T-helper 2 cell treated with Interferon-gamma antibody and Interleukin-4, amounts not matched to agents 100 ng/mL and 5 ng/mL, for 36 hours (primary cell): Measurements from ENCODE around the gene WTAP. TPM values are rescaled to one million over a fixed set of nuclear protein-coding genes. Genes with fewer than 3 reads are reported as not detected.
"Not testable (repeated sequence)": the region's sequence is repeated elsewhere in the genome, so short reads cannot be mapped to it uniquely, and the experiment has no call there.

ENCODE experiments used
- intact Hi-C: fragments of 100-400 bp; cut with micrococcal nuclease; formaldehyde crosslinking; loops from one replicate; pipeline ENCODE4 v1.15.1; 2023
- total RNA-seq: library from RNA; stranded (reverse); gene quantifications from 2 replicates; pipeline ENCODE4 v1.2.3, GENCODE V29; 2022

Gene WTAP
- total RNA-seq, 1 donor from 2014 or later: 119 TPM

GRCh38 chr6:159726255-159726917 lies 920 bp upstream of the WTAP start:
- intact Hi-C loops: loop anchor here (2.0 kb wide), 2 partner anchors 242 to 684 kb away; partner anchors contain the start of gene IGF2R

GRCh38 chr6:159727717-159728445 lies 575 bp downstream of the WTAP start:
- intact Hi-C loops: loop anchor here (1.0 to 2.0 kb wide), 6 partner anchors 15 to 685 kb away; partner anchors contain the start of genes ACAT2, IGF2R, SOD2 and TCP1

GRCh38 chr6:159728531-159728964 lies 1.2 kb downstream of the WTAP start:
- intact Hi-C loops: loop anchor here (2.0 kb wide), 1 partner anchor 14 kb away; no protein-coding TSS in a partner anchor

GRCh38 chr6:159729598-159730331 lies 2.5 kb downstream of the WTAP start:
- intact Hi-C loops: loop anchor here (2.0 kb wide), 1 partner anchor 13 kb away; no protein-coding TSS in a partner anchor

GRCh38 chr6:159730332-159730676 lies 3.0 kb downstream of the WTAP start:
- intact Hi-C loops: no loop called here

GRCh38 chr6:159732550-159732949 lies 5.2 kb downstream of the WTAP start:
- intact Hi-C loops: not testable (repeated sequence)

GRCh38 chr6:159733395-159733794 lies 6.1 kb downstream of the WTAP start:
- intact Hi-C loops: not testable (repeated sequence)

GRCh38 chr6:159736908-159737307 lies 9.6 kb downstream of the WTAP start:
- intact Hi-C loops: no loop called here

- intact Hi-C loops: no loop called here
Measured at GRCh38 chr6:159739341-159739740, 12.0 kb downstream of the WTAP start.

- intact Hi-C loops: loop anchor here (2.0 kb wide), 1 partner anchor 13 kb away; no protein-coding TSS in a partner anchor
Measured at GRCh38 chr6:159742165-159742564, 14.9 kb downstream of the WTAP start.

- intact Hi-C loops: no loop called here
Measured at GRCh38 chr6:159745081-159745480, 17.8 kb downstream of the WTAP start.

GRCh38 chr6:159746759-159747158 lies 19.5 kb downstream of the WTAP start:
- intact Hi-C loops: no loop called here

GRCh38 chr6:159748127-159748526 lies 20.8 kb downstream of the WTAP start:
- intact Hi-C loops: not testable (repeated sequence)

GRCh38 chr6:159751448-159751847 lies 24.1 kb downstream of the WTAP start:
- intact Hi-C loops: no loop called here

- intact Hi-C loops: no loop called here
Measured at GRCh38 chr6:159753081-159753872, 26.0 kb downstream of the WTAP start.

- intact Hi-C loops: no loop called here
Measured at GRCh38 chr6:159754401-159754800, 27.1 kb downstream of the WTAP start.

- intact Hi-C loops: no loop called here
Measured at GRCh38 chr6:159754959-159755914, 27.9 kb downstream of the WTAP start.

GRCh38 chr6:159756508-159756907 lies 29.2 kb downstream of the WTAP start:
- intact Hi-C loops: no loop called here

GRCh38 chr6:159758031-159759001 lies 31.0 kb downstream of the WTAP start:
- intact Hi-C loops: no loop called here
